IPS-15b (cell line): ENCODE measurements around the gene HSPA1B.
"Not testable (repeated sequence)": the region's sequence is repeated elsewhere in the genome, so short reads cannot be mapped to it uniquely, and the experiment has no call there.

Experiments
- H3K27me3 ChIP-seq: one replicate; pipeline ENCODE4 v1.6.1; 2013; ENCODE audit warnings: low read length; ENCODE audit not compliant: control insufficient read depth, insufficient read depth
- H3K36me3 ChIP-seq: one replicate; pipeline ENCODE4 v1.6.1; 2013; ENCODE audit warnings: low read length; ENCODE audit not compliant: control insufficient read depth, insufficient read depth
- H3K4me1 ChIP-seq: one replicate; pipeline ENCODE4 v1.6.1; 2013; ENCODE audit warnings: mild to moderate bottlenecking, low read length; ENCODE audit not compliant: control insufficient read depth, insufficient read depth
- H3K4me3 ChIP-seq: one replicate; pipeline ENCODE4 v1.5.1; 2013; ENCODE audit warnings: low read depth, low read length
- H3K9ac ChIP-seq: one replicate; pipeline ENCODE4 v1.6.1; 2013; ENCODE audit warnings: low read depth, mild to moderate bottlenecking, low read length
- H3K9me3 ChIP-seq: one replicate; pipeline ENCODE4 v1.6.1; 2013; ENCODE audit warnings: mild to moderate bottlenecking, low read length; ENCODE audit not compliant: control insufficient read depth, insufficient read depth

HSPA1B gene

DNA sequence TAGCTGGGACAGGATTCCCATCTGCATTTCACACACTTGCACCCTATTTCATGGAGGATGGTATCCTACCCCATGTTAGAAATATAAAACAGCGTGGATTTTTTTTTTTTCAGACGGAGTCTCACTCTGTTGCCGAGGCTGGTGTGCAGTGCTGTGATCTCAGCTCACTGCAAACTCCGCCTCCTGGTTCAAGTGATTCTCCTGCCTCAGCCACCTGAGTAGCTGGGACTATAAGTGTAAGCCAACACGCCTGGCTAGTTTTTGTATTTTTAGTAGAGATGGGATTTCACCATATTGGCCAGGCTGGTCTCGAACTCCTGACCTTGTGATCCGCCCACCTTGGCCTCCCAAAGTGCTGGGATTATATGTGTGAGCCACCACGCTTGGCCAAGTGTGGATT lies 30.2 kb downstream of the HSPA1B start:
- not testable (repeated sequence) for H3K27me3 ChIP-seq, H3K4me1 ChIP-seq, H3K9ac ChIP-seq, H3K4me3 ChIP-seq, H3K9me3 ChIP-seq
- H3K36me3 ChIP-seq = peaks cover 12% of the 10 kb centered on the region

GRCh38 chr6:31858707-31859106 lies 31.2 kb downstream of the HSPA1B start:
- peaks cover 12% of the 10 kb centered on the region for H3K36me3 ChIP-seq
- H3K27me3 ChIP-seq = no peaks in the 10 kb centered on the region
- no peak overlapping the region for H3K9ac ChIP-seq
- H3K4me1 ChIP-seq = no peaks in the 10 kb centered on the region
- H3K9me3 ChIP-seq = no peaks in the 10 kb centered on the region
- H3K4me3 ChIP-seq = no peak overlapping the region

DNA sequence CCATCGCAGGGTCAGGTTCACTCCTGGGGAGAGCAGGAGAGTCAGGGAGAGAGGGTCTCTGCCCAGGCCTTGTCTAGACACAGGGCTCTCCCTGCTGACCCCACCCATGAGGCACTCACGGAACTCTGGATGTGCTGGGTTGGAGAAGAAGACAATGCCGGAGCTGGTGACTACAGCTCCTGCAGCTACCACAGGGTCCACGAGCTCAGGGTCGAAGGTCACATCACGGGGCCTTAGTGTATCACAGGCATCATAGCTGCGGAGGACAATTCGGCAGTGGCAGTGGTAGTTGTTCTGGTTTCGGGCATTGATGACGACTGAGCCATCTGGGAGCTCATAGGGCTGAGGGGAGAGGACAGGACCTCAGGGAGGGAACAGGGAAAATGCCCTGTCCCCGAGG lies 32.4 kb downstream of the HSPA1B start:
- Histone ChIP-seq H3K9ac (no peak overlapping the region), H3K36me3 (peaks cover 12% of the 10 kb centered on the region), H3K4me1 (no peaks in the 10 kb centered on the region), H3K9me3 (no peaks in the 10 kb centered on the region), H3K4me3 (no peak overlapping the region), H3K27me3 (no peaks in the 10 kb centered on the region)

- H3K9me3 ChIP-seq = no peaks in the 10 kb centered on the region
Observed at GRCh38 chr6:31860349-31860748, 32.8 kb downstream of the HSPA1B start.

DNA sequence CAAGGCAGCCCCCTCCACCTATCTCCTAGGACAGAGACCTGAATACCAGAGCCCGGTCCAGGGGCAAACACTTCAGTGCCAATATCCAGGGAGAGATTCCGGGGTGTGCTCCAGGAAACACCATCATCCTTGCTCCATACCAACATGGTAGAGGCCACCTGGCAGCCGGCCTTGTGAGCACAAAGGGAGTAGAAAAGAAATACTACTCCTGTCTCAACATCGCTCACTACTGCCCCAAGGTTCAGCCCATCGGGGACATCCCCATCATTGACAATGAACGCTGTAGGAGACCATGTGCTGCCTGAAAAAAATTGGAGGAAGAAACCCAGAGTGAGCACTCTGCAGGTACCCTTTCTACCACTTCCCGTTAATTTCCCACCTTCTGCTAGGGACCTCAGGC lies 33.6 kb downstream of the HSPA1B start:
- peaks cover 12% of the 10 kb centered on the region for H3K36me3 ChIP-seq
- H3K9ac ChIP-seq = no peak overlapping the region
- H3K4me1 ChIP-seq = no peaks in the 10 kb centered on the region
- H3K27me3 ChIP-seq = no peaks in the 10 kb centered on the region
- H3K4me3 ChIP-seq = no peak overlapping the region
- H3K9me3 ChIP-seq = no peaks in the 10 kb centered on the region

More at GRCh38 chr6:31860349-31860748, 32.8 kb downstream of the HSPA1B start:
- Histone ChIP-seq H3K4me3 (no peak overlapping the region), H3K27me3 (no peaks in the 10 kb centered on the region), H3K9ac (no peak overlapping the region), H3K4me1 (no peaks in the 10 kb centered on the region), H3K36me3 (peaks cover 12% of the 10 kb centered on the region)

- peaks cover 12% of the 10 kb centered on the region for H3K36me3 ChIP-seq
- H3K4me1 ChIP-seq = no peaks in the 10 kb centered on the region
- no peaks in the 10 kb centered on the region for H3K9me3 ChIP-seq
- peak overlapping the region; percentile 81 for H3K9ac ChIP-seq
- no peaks in the 10 kb centered on the region for H3K27me3 ChIP-seq
- H3K4me3 ChIP-seq = peak overlapping the region; percentile 90
Observed at GRCh38 chr6:31861919-31862343, 34.4 kb downstream of the HSPA1B start.

DNA sequence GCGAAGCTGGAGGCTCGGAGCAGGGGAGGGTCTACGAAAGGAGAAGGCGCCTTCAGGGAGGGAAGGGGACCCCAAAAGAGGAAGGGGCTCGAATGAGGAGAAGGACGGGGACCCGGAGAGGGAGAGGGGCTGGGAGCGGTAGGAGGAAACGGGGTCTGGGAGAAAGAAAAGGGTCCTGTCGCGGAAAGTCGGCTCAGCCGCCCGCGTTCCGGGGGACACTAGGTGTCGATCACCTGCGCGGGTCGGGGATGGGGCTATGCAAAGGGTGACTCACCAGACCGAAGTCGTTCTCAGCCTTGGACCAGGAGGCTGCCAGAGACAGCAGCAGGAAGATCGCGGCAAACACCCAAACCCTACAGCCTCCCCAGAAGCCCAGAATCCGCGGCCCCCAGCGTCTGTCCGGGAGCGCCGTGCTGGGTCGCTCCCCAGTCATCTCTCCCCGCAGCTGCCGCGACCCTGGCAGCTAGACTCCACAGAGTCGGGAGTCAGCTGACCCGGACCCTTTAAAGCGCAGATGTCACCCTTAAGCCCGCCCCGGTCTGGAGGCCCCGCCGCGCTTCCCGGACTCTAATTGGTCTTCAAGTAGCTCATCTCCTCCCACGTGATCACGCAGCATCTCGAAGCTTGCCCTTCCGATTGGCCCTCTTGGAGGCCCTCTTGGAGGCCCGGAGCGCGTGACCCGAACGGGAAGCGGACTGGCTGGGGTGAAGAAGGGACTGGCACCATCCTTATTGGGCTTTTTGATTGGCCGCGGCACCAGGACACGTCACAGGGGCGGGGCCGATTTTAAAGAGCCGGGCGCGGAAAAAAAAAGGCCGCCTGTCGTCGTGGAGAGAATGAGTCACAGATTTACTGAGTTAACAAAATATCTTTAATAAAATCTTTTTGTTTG lies 35.1 kb downstream of the HSPA1B start, which contains the start of gene NEU1:
NEU1 (minus strand) TSS at position 478 of the 892 bp plus-strand sequence; CDS start at position 433, 45 bp downstream.
- peak within 1 kb of the TSS; percentile 90 for H3K4me3 ChIP-seq
- H3K9ac ChIP-seq = peak within 1 kb of the TSS; percentile 81
- no peaks in the 10 kb centered on the region for H3K4me1 ChIP-seq
- no peaks in the 10 kb centered on the region for H3K27me3 ChIP-seq
- H3K9me3 ChIP-seq = no peaks in the 10 kb centered on the region
- H3K36me3 ChIP-seq = peaks cover 12% of the 10 kb centered on the region

- H3K9me3 ChIP-seq, H3K4me1 ChIP-seq, H3K9ac ChIP-seq, H3K27me3 ChIP-seq: not testable (repeated sequence)
- peak overlapping the region; percentile 67 for H3K4me3 ChIP-seq
- peaks cover 12% of the 10 kb centered on the region for H3K36me3 ChIP-seq
Observed at GRCh38 chr6:31864123-31864562, 36.6 kb downstream of the HSPA1B start.

DNA sequence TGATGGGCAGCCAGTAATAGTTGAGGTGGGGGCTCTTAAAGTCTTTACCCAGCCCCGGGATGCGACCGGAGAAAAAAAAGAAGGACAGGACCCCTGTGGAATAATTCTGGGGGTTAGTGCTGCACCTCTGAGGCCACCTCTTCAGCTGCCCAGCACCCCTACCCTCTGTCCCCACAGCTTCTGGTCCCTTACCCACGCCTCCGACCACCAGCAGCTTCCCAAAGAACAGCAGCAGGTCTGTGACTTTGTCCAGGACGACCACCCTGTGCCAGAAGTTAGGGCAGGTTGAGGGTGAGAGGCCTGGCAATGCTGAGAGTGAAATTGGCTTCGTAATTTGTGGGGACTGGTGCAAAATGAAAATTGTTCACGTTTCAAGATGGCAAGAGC lies 37.3 kb downstream of the HSPA1B start:
- Histone ChIP-seq H3K9ac (no peak overlapping the region), H3K4me3 (no peak overlapping the region), H3K27me3 (no peaks in the 10 kb centered on the region), H3K36me3 (peaks cover 6% of the 10 kb centered on the region), H3K4me1 (no peaks in the 10 kb centered on the region), H3K9me3 (no peaks in the 10 kb centered on the region)

- Histone ChIP-seq H3K4me3 (no peak overlapping the region), H3K4me1 (no peaks in the 10 kb centered on the region), H3K9ac (no peak overlapping the region), H3K36me3 (peaks cover 3% of the 10 kb centered on the region), H3K9me3 (no peaks in the 10 kb centered on the region), H3K27me3 (no peaks in the 10 kb centered on the region)
Observed at GRCh38 chr6:31865205-31866118, 37.9 kb downstream of the HSPA1B start.

- not testable (repeated sequence) for H3K27me3 ChIP-seq, H3K9me3 ChIP-seq, H3K9ac ChIP-seq, H3K36me3 ChIP-seq, H3K4me1 ChIP-seq, H3K4me3 ChIP-seq
Observed at GRCh38 chr6:31868658-31868971, 41.1 kb downstream of the HSPA1B start.
